Nephron progenitor cell (in vitro differentiated cells): Measurements from ENCODE around the gene CXCL10.

Source experiments
- DNase-seq: peaks from one replicate; pipeline ENCODE4 v3.0.0; 2021
- H3K27ac Mint-ChIP-seq: 2 replicates; pipeline ENCODE4 v1.8.0; 2021; ENCODE audit warnings: mild to moderate bottlenecking, moderate library complexity, mixed read lengths
- H3K27me3 Mint-ChIP-seq: 2 replicates; pipeline ENCODE4 v1.8.0; 2021; ENCODE audit warnings: mild to moderate bottlenecking, low read depth, mixed read lengths; ENCODE audit not compliant: poor library complexity
- H3K36me3 Mint-ChIP-seq: 2 replicates; pipeline ENCODE4 v1.8.0; 2021; ENCODE audit warnings: low read depth, mixed read lengths
- H3K4me1 Mint-ChIP-seq: 2 replicates; pipeline ENCODE4 v1.8.0; 2021; ENCODE audit warnings: mixed read lengths
- H3K4me3 Mint-ChIP-seq: 2 replicates; pipeline ENCODE4 v1.8.0; 2021; ENCODE audit warnings: mild to moderate bottlenecking, moderate library complexity, mixed read lengths
- H3K9me3 Mint-ChIP-seq: 2 replicates; pipeline ENCODE4 v1.8.0; 2021; ENCODE audit warnings: mild to moderate bottlenecking, moderate library complexity, mixed read lengths
- CTCF ChIP-seq: fragments of 200-600 bp; sonication (generic); IDR thresholded peaks from 2 replicates; pipeline ENCODE4 v1.5.0; 2021; ENCODE audit warnings: antibody characterized with exemption

Gene CXCL10

GRCh38 chr4:76011018-76011670 is 12.2 kb downstream of the CXCL10 start:
- Mint-ChIP-seq H3K27me3 (peaks cover 11% of the 10 kb centered on the region), H3K27ac (no peak overlapping the region), H3K9me3 (no peaks in the 10 kb centered on the region), H3K36me3 (no peaks in the 10 kb centered on the region), H3K4me1 (peaks cover 7% of the 10 kb centered on the region), H3K4me3 (no peak overlapping the region)
- no peak for DNase-seq
- no peak for TF ChIP-seq CTCF

- TF ChIP-seq CTCF: no peak
- peaks cover 7% of the 10 kb centered on the region for H3K4me1 Mint-ChIP-seq
Observed at GRCh38 chr4:76010576-76010975, 12.7 kb downstream of the CXCL10 start.

GRCh38 chr4:76009311-76009710 is 14.0 kb downstream of the CXCL10 start:
- Mint-ChIP-seq H3K27ac (no peak overlapping the region), H3K36me3 (no peaks in the 10 kb centered on the region), H3K4me3 (no peak overlapping the region), H3K9me3 (no peaks in the 10 kb centered on the region), H3K4me1 (peaks cover 7% of the 10 kb centered on the region), H3K27me3 (peaks cover 16% of the 10 kb centered on the region)
- DNase-seq: no peak
- no peak for TF ChIP-seq CTCF

More at GRCh38 chr4:76010576-76010975, 12.7 kb downstream of the CXCL10 start:
- no peaks in the 10 kb centered on the region for H3K36me3 Mint-ChIP-seq
- no peak overlapping the region for H3K27ac Mint-ChIP-seq
- H3K4me3 Mint-ChIP-seq: no peak overlapping the region
- H3K9me3 Mint-ChIP-seq: no peaks in the 10 kb centered on the region
- no peak for DNase-seq
- peaks cover 14% of the 10 kb centered on the region for H3K27me3 Mint-ChIP-seq

- Mint-ChIP-seq H3K27ac (no peak within 1 kb of the TSS), H3K9me3 (no peaks in the 10 kb centered on the region), H3K4me3 (no peak within 1 kb of the TSS), H3K4me1 (peaks cover 5% of the 10 kb centered on the region), H3K36me3 (no peaks in the 10 kb centered on the region), H3K27me3 (peaks cover 21% of the 10 kb centered on the region)
- TF ChIP-seq CTCF: no peak
- DNase-seq: no peak
Observed at GRCh38 chr4:76007089-76007862, 16.0 kb downstream of the CXCL10 start, which contains the start of gene CXCL9. Gene CXCL9, minus strand, starts transcription at chr4:76007509. Its CDS starts 60 bp downstream, at chr4:76007449.

- Mint-ChIP-seq H3K27me3 (peaks cover 17% of the 10 kb centered on the region), H3K36me3 (no peaks in the 10 kb centered on the region), H3K4me3 (no peak overlapping the region), H3K4me1 (no peaks in the 10 kb centered on the region), H3K9me3 (no peaks in the 10 kb centered on the region), H3K27ac (no peak overlapping the region)
- TF ChIP-seq CTCF: no peak
- DNase-seq: no peak
Observed at GRCh38 chr4:76003620-76004019, 19.7 kb downstream of the CXCL10 start.
